ENCODE measurements around the gene OR8D1.

OR8D1 gene

GRCh38 chr11:124331873-124332272 is 18.1 kb upstream of the OR8D1 start:
- H3K27ac ChIP-seq, result no peak overlapping the region
- CTCF ChIA-PET, result no interaction called here
- TF ChIP-seq, protein P1, sequence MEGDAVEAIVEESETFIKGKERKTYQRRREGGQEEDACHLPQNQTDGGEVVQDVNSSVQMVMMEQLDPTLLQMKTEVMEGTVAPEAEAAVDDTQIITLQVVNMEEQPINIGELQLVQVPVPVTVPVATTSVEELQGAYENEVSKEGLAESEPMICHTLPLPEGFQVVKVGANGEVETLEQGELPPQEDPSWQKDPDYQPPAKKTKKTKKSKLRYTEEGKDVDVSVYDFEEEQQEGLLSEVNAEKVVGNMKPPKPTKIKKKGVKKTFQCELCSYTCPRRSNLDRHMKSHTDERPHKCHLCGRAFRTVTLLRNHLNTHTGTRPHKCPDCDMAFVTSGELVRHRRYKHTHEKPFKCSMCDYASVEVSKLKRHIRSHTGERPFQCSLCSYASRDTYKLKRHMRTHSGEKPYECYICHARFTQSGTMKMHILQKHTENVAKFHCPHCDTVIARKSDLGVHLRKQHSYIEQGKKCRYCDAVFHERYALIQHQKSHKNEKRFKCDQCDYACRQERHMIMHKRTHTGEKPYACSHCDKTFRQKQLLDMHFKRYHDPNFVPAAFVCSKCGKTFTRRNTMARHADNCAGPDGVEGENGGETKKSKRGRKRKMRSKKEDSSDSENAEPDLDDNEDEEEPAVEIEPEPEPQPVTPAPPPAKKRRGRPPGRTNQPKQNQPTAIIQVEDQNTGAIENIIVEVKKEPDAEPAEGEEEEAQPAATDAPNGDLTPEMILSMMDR (conservative IDR thresholded peaks at IDR 0.05; ENCODE audit: low read depth), result no peak
- DNase-seq (ENCODE audit: low spot score), result no peak
- POLR2A ChIA-PET (ENCODE audit: low non-redundant PET), result no interaction called here

DNA sequence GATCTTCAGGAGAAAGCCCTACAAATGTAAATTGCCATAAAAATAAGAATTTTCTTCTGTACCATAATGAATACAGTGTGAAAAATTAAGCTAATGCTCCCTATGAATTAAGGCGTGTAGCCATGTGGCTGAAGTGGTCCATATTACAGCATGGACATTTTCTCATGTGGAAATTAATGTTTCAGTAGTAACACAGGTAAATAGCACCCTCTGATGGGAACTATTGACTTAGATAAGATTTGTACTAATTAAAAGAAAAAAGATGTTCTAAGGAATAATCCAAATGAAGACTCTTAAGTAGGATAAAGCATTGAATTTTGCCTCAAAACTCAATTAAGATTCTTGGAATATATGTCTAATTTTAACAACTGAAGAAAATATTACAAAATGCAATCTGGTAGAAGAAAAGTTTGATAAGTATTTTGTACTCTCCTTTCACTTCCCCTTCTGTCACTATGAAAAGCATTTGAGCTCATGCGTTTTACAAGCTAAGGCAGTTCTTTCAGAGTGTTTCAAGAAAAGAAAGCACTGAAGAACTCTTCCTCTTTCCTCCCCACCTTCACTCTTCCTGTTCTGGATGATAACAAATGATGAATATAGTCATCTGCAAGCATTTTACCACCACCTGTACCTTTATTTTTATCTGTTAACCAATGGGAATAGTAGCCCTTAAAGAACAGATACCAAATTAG is 16.2 kb upstream of the OR8D1 start:
- TF ChIP-seq, protein P1 (conservative IDR thresholded peaks at IDR 0.05; ENCODE audit: low read depth), result no peak
- DNase-seq (ENCODE audit: low spot score), result no peak
- no peak overlapping the region for H3K27ac ChIP-seq
- ChIA-PET CTCF (interaction anchor here (0.8 kb wide), 1 partner anchor 110 kb away, joined by 4 read pairs; no protein-coding TSS in a partner anchor), POLR2A (ENCODE audit: low non-redundant PET) (no interaction called here)

DNA sequence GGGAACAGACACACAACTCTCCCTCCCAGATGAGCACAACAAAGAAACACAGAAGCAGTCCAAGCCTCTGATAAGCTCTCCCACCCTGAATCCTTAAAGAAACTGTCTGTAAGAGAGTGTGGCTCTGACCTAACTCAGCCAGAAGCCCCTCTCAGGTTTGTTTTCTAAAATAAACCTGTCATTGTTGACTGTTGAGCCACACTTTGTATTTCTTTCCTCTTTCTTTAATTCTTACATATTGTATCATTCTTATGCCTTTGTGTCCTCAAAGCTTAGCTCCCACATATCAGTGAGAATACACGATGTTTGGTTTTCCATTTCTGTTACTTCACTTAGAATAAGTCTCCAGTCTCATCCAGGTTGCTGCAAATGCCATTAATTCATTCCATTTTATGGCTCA is 14.0 kb upstream of the OR8D1 start:
- ChIA-PET POLR2A (ENCODE audit: low non-redundant PET) (no interaction called here), CTCF (no interaction called here)
- TF ChIP-seq, protein P1 (conservative IDR thresholded peaks at IDR 0.05; ENCODE audit: low read depth), result no peak
- no peak for DNase-seq (ENCODE audit: low spot score)
- no peak overlapping the region for H3K27ac ChIP-seq

- TF ChIP-seq, protein P1 (conservative IDR thresholded peaks at IDR 0.05; ENCODE audit: low read depth), result no peak
- ChIA-PET POLR2A (ENCODE audit: low non-redundant PET) (no interaction called here), CTCF (interaction anchor here (0.6 kb wide), 1 partner anchor 222 kb away, joined by 3 read pairs; no protein-coding TSS in a partner anchor)
- no peak for DNase-seq (ENCODE audit: low spot score)
- H3K27ac ChIP-seq, result no peak overlapping the region
Measured at GRCh38 chr11:124322356-124322755, 8.6 kb upstream of the OR8D1 start.

- POLR2A ChIA-PET (ENCODE audit: low non-redundant PET), result no interaction called here
Measured at GRCh38 chr11:124320097-124320496, 6.3 kb upstream of the OR8D1 start, which contains the start of gene OR8D2. Gene OR8D2 (minus strand): TSS chr11:124320197. CDS start chr11:124320197, 0 bp downstream.

DNA sequence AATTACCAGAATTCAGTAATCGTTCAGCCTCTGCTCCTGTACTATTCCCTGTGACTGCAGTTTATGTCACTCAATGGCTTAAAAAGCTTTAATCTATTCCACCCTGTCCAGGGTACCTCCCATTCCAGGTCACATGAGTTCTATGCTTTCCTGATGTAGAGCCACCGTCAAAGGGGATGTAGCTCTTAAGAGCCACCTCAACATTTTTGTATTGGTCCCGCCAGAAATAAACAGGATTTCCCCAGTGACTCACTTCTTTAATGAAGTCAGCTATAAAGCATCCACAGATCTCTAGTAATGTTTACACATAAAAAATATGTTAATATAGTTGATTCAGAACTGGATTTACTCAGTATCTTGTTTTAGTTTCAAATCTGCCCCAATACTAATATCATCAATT is 1.3 kb upstream of the OR8D1 start:
- no peak overlapping the region for H3K27ac ChIP-seq
- POLR2A ChIA-PET (ENCODE audit: low non-redundant PET), result no interaction called here
- CTCF ChIA-PET, result no interaction called here
- DNase-seq (ENCODE audit: low spot score), result no peak
- TF ChIP-seq, protein P1 (conservative IDR thresholded peaks at IDR 0.05; ENCODE audit: low read depth), result no peak

More at GRCh38 chr11:124320097-124320496, 6.3 kb upstream of the OR8D1 start, which contains the start of gene OR8D2:
- TF ChIP-seq, protein P1 (conservative IDR thresholded peaks at IDR 0.05; ENCODE audit: low read depth), result no peak
- no peak within 1 kb of the TSS for H3K27ac ChIP-seq
- DNase-seq (ENCODE audit: low spot score), result no peak
- CTCF ChIA-PET, result no interaction called here

Data from RWPE1 (cell line).